A549 (cell line): Measurements from ENCODE around the gene ARFGAP2. TPM values are rescaled to one million over a fixed set of nuclear protein-coding genes. Genes with fewer than 3 reads are reported as not detected.

Experiments used
- CEBPB ChIP-seq, 2 experiments: fragments of >200 bp in 1 of 2; sonication (Bioruptor Twin) in 1 of 2; formaldehyde crosslinking in 1 of 2; IDR thresholded peaks; 2 replicates each; pipeline ENCODE4 v1.6.1; 2012 to 2016
- CHD4 ChIP-seq: fragments of 200-600 bp; sonication (generic); IDR thresholded peaks from 2 replicates; pipeline ENCODE4 v1.6.1; 2016; ENCODE audit warnings: antibody characterized with exemption, mild to moderate bottlenecking, borderline replicate concordance
- EHF ChIP-seq: fragments of 250-450 bp; sonication (Bioruptor Pico); IDR thresholded peaks from 2 replicates; pipeline ENCODE4 v1.5.0; 2020; ENCODE audit warnings: mild to moderate bottlenecking
- ELK1 ChIP-seq: fragments of 150-350 bp; IDR thresholded peaks from 2 replicates; pipeline ENCODE4 v1.6.1; 2014; ENCODE audit warnings: low read depth, mild to moderate bottlenecking, low read length
- GATA3 ChIP-seq: IDR thresholded peaks from 2 replicates; pipeline ENCODE4 v1.6.1; 2012; ENCODE audit warnings: borderline replicate concordance
- HDAC2 ChIP-seq: fragments of 200-600 bp; sonication (generic); IDR thresholded peaks from 2 replicates; pipeline ENCODE4 v1.6.1; 2016
- HOXA7 ChIP-seq: fragments of 250-450 bp; sonication (Bioruptor Pico); IDR thresholded peaks from 2 replicates; pipeline ENCODE4 v1.5.0; 2020; ENCODE audit warnings: mild to moderate bottlenecking, moderate library complexity
- JUN ChIP-seq, 2 experiments: fragments of >200 bp; sonication (Bioruptor Twin); formaldehyde crosslinking; IDR thresholded peaks; 2 replicates in 1 of 2; 3 replicates in 1 of 2; pipeline ENCODE4 v1.6.1; 2016 to 2017
- JUNB ChIP-seq: fragments of >200 bp; sonication (Bioruptor Twin); formaldehyde crosslinking; IDR thresholded peaks from 2 replicates; pipeline ENCODE4 v1.6.1; 2016
- KDM1A ChIP-seq: fragments of 200-600 bp; sonication (generic); IDR thresholded peaks from 2 replicates; pipeline ENCODE4 v1.6.1; 2016; ENCODE audit warnings: low read depth, mild to moderate bottlenecking
- KDM5A ChIP-seq: fragments of 200-600 bp; sonication (generic); IDR thresholded peaks from 2 replicates; pipeline ENCODE4 v1.6.1; 2016; ENCODE audit warnings: antibody characterized with exemption, mild to moderate bottlenecking
- MYC ChIP-seq: IDR thresholded peaks from 2 replicates; pipeline ENCODE4 v1.6.1; 2012; ENCODE audit warnings: mild to moderate bottlenecking, inconsistent platforms, low read length, improper control_type of control experiment, borderline replicate concordance
- NPAS2 ChIP-seq: fragments of 250-450 bp; sonication (Bioruptor Pico); IDR thresholded peaks from 2 replicates; pipeline ENCODE4 v1.8.0; 2022; ENCODE audit warnings: mild to moderate bottlenecking, moderate library complexity, borderline replicate concordance
- PBX3 ChIP-seq: IDR thresholded peaks from 2 replicates; pipeline ENCODE4 v1.6.1; 2012
- RAD21 ChIP-seq, 2 experiments: fragments of >200 bp in 1 of 2; sonication (Bioruptor Twin) in 1 of 2; formaldehyde crosslinking in 1 of 2; IDR thresholded peaks in 1 of 2; conservative IDR thresholded peaks in 1 of 2; 2 replicates in 1 of 2; 3 replicates in 1 of 2; pipeline ENCODE4 v1.6.1; 2012 to 2018; ENCODE audit warnings: inconsistent platforms in 1 of 2
- RARB ChIP-seq: fragments of 250-450 bp; sonication (Bioruptor Pico); IDR thresholded peaks from 2 replicates; pipeline ENCODE4 v1.8.0; 2021; ENCODE audit warnings: mild to moderate bottlenecking, moderate library complexity
- RCOR1 ChIP-seq: fragments of 150-350 bp; IDR thresholded peaks from 2 replicates; pipeline ENCODE4 v1.6.1; 2014; ENCODE audit warnings: antibody characterized with exemption, low read length, low read depth
- REST ChIP-seq: fragments of 200-600 bp; sonication (generic); IDR thresholded peaks from 2 replicates; pipeline ENCODE4 v1.6.1; 2016; ENCODE audit warnings: antibody characterized with exemption, mild to moderate bottlenecking, moderate library complexity
- RFX5 ChIP-seq: fragments of 450-650 bp; IDR thresholded peaks from 2 replicates; pipeline ENCODE4 v1.7.1; 2014; ENCODE audit warnings: antibody characterized with exemption, mild to moderate bottlenecking, moderate library complexity
- SREBF2 ChIP-seq: fragments of 450-650 bp; IDR thresholded peaks from 2 replicates; pipeline ENCODE4 v1.6.1; 2014; ENCODE audit warnings: mild to moderate bottlenecking, moderate library complexity
- ZC3H11A ChIP-seq: fragments of 450-650 bp; IDR thresholded peaks from 2 replicates; pipeline ENCODE4 v1.6.1; 2014; ENCODE audit warnings: antibody characterized with exemption, mild to moderate bottlenecking
- polyA plus RNA-seq, 4 experiments: library from polyadenylated mRNA; depleted of rRNA in 3 of 4; stranded (reverse); fragments of >200 nt; fragmentation: RNase III in 1 of 4; extraction: RNeasy Plus Mini Kit Qiagen cat#74134 plus additional on column Dnase treatment in 1 of 4; gene quantifications; 2 replicates in 3 of 4; 3 replicates in 1 of 4; pipeline ENCODE4 v1.2.3, GENCODE V29; 2011 to 2017
- TF ChIP-seq, protein P1 (sequence below): fragments of 250-450 bp; sonication (Bioruptor Pico); IDR thresholded peaks from 2 replicates; pipeline ENCODE4 v1.5.0; 2020; ENCODE audit warnings: low read depth, mild to moderate bottlenecking, moderate library complexity
- TF ChIP-seq, protein P2 (sequence below): IDR thresholded peaks from 2 replicates; pipeline ENCODE4 v1.6.1; 2012; ENCODE audit warnings: low read depth, borderline replicate concordance

Gene ARFGAP2
- polyA plus RNA-seq, 2 of the 4 experiments (the other 2 are of a cell fraction), result 29.5 to 34.0 TPM

- TF ChIP-seq JUNB (no peak), ZC3H11A (no peak), REST (no peak), KDM5A (no peak), CEBPB (IDR thresholded peaks at IDR 0.05) (no peak), EHF (CRISPR knock-in tag) (no peak), RCOR1 (no peak), PBX3 (no peak), RFX5 (no peak), NPAS2 (no peak), KDM1A (peak; percentile 91), SREBF2 (no peak), RARB (CRISPR knock-in tag) (0 out of 2 replicates have a peak, but pooled peaks have one; percentile 32), HOXA7 (CRISPR knock-in tag) (no peak), JUN (IDR thresholded peaks at IDR 0.05) (0 out of 5 replicates have a peak, but pooled peaks of 1 of the 2 experiments have one; percentile 21), RAD21 (conservative IDR thresholded peaks at IDR 0.05 in 1 of 2, IDR thresholded peaks at IDR 0.05 in 1 of 2) (no peak), MYC (no peak), CHD4 (peak; percentile 77; the same call in 1 of the 2 replicates), ELK1 (no peak), HDAC2 (peak; percentile 80), GATA3 (no peak; the same call in 1 of the 2 replicates)
- TF ChIP-seq, protein P1, sequence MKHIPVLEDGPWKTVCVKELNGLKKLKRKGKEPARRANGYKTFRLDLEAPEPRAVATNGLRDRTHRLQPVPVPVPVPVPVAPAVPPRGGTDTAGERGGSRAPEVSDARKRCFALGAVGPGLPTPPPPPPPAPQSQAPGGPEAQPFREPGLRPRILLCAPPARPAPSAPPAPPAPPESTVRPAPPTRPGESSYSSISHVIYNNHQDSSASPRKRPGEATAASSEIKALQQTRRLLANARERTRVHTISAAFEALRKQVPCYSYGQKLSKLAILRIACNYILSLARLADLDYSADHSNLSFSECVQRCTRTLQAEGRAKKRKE (CRISPR knock-in tag), result no peak
- TF ChIP-seq, protein P2, sequence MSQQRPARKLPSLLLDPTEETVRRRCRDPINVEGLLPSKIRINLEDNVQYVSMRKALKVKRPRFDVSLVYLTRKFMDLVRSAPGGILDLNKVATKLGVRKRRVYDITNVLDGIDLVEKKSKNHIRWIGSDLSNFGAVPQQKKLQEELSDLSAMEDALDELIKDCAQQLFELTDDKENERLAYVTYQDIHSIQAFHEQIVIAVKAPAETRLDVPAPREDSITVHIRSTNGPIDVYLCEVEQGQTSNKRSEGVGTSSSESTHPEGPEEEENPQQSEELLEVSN, result no peak
These were observed 10.3 kb upstream of the ARFGAP2 start (continued) for GRCh38 chr11:47186700-47187695.
